Endometrial microvascular endothelial cells (primary cell): ENCODE results near the gene ORMDL2. TPM values are rescaled to one million over a fixed set of nuclear protein-coding genes. Genes with fewer than 3 reads are reported as not detected.
"Not testable (repeated sequence)": the region's sequence is repeated elsewhere in the genome, so short reads cannot be mapped to it uniquely, and the experiment has no call there.

Source experiments
- in situ Hi-C: cut with HindIII; loops from 2 replicates; pipeline ENCODE4 v1.10.0; 2017; ENCODE audit warnings: low sequenced_read_pairs, low pct_unique_long_range_greater_than_20kb; ENCODE audit errors: inconsistent ontology term
- total RNA-seq: library from RNA; depleted of rRNA; stranded (reverse); fragments of >200 nt; gene quantifications from one replicate; pipeline ENCODE4 v1.2.3, GENCODE V29; 2015; ENCODE audit errors: inconsistent ontology term

Gene ORMDL2
- total RNA-seq, 1 donor from 2014 or later: 44.0 TPM

GRCh38 chr12:55847603-55848291, 29.9 kb downstream of the ORMDL2 start:
- in situ Hi-C loops: no loop called here

GRCh38 chr12:55849616-55850343, 31.9 kb downstream of the ORMDL2 start:
- in situ Hi-C loops: no loop called here

GRCh38 chr12:55850401-55850800, 32.6 kb downstream of the ORMDL2 start:
- in situ Hi-C loops: no loop called here

- in situ Hi-C loops: no loop called here
Measured at GRCh38 chr12:55850893-55851292, 33.1 kb downstream of the ORMDL2 start.

GRCh38 chr12:55852740-55853139, 34.9 kb downstream of the ORMDL2 start:
- in situ Hi-C loops: no loop called here

GRCh38 chr12:55861396-55861795, 43.6 kb downstream of the ORMDL2 start:
- in situ Hi-C loops: no loop called here

- in situ Hi-C loops: no loop called here
Measured at GRCh38 chr12:55861871-55862270, 44.0 kb downstream of the ORMDL2 start.

GRCh38 chr12:55862286-55862685, 44.4 kb downstream of the ORMDL2 start:
- in situ Hi-C loops: no loop called here

- in situ Hi-C loops: not testable (repeated sequence)
Measured at GRCh38 chr12:55862931-55863330, 45.1 kb downstream of the ORMDL2 start.

- in situ Hi-C loops: no loop called here
Measured at GRCh38 chr12:55865327-55865726, 47.5 kb downstream of the ORMDL2 start.

- in situ Hi-C loops: not testable (repeated sequence)
Measured at GRCh38 chr12:55866454-55867004, 48.7 kb downstream of the ORMDL2 start.

Other genes with a start within 250 kb of the ORMDL2 start
- not detected for gene OR2AP1, start 245.6 kb upstream of the ORMDL2 start, total RNA-seq
- not detected for gene OR10P1, start 181.1 kb upstream of the ORMDL2 start, total RNA-seq
- gene ITGA7, start 110.1 kb upstream of the ORMDL2 start, total RNA-seq: not detected
- gene BLOC1S1, start 102.0 kb upstream of the ORMDL2 start, total RNA-seq: 139 TPM
- not detected for gene RDH5, start 97.6 kb upstream of the ORMDL2 start, total RNA-seq
- gene CD63, start 89.0 kb upstream of the ORMDL2 start, total RNA-seq: 847 TPM
- 5.5 TPM for gene GDF11, start 74.9 kb upstream of the ORMDL2 start, total RNA-seq
- 85.2 TPM for gene SARNP, start 317 bp upstream of the ORMDL2 start, total RNA-seq
- gene DNAJC14, start 11.5 kb downstream of the ORMDL2 start, total RNA-seq: 37.7 TPM
- 6.0 TPM for gene MMP19, start 24.9 kb downstream of the ORMDL2 start, total RNA-seq
- gene PYM1, start 109.9 kb downstream of the ORMDL2 start, total RNA-seq: 29.1 TPM
- 82.4 TPM for gene DGKA, start 113.1 kb downstream of the ORMDL2 start, total RNA-seq
- gene PMEL, start 148.0 kb downstream of the ORMDL2 start, total RNA-seq: not detected
- 61.3 TPM for gene CDK2, start 148.8 kb downstream of the ORMDL2 start, total RNA-seq
- gene RAB5B, start 156.0 kb downstream of the ORMDL2 start, total RNA-seq: 53.3 TPM
- 22.4 TPM for gene SUOX, start 179.2 kb downstream of the ORMDL2 start, total RNA-seq
- 1.0 TPM for gene IKZF4, start 203.0 kb downstream of the ORMDL2 start, total RNA-seq
- gene RPS26, start 223.9 kb downstream of the ORMDL2 start, total RNA-seq: 1,767 TPM